ENCODE results near the gene SLC2A9.

The SLC2A9 gene

GRCh38 chr4:10028910-10029309 is 7.6 kb upstream of the SLC2A9 start:
- H4K20me1 ChIP-seq (ENCODE audit: insufficient read depth, low read length, poor library complexity, severe bottlenecking): no peaks in the 10 kb centered on the region
- no peaks in the 10 kb centered on the region for H3K27me3 ChIP-seq (ENCODE audit: insufficient read depth, low read length, poor library complexity, severe bottlenecking)
- H3K79me2 ChIP-seq (ENCODE audit: insufficient read depth, low read length): no peaks in the 10 kb centered on the region
- H3K9me3 ChIP-seq (ENCODE audit: insufficient read depth, low read depth, low read length): no peaks in the 10 kb centered on the region
- TF ChIP-seq CTCF (conservative IDR thresholded peaks at IDR 0.05; ENCODE audit: low read length): no peak
- TF ChIP-seq EZH2phosphoT487 (IDR thresholded peaks at IDR 0.05; ENCODE audit: borderline replicate concordance): no peak
- H3K4me3 ChIP-seq (ENCODE audit: low read length, poor library complexity, severe bottlenecking): no peak overlapping the region
- no peaks in the 10 kb centered on the region for H3K9me2 ChIP-seq (replicated peaks; ENCODE audit: low read depth, low read length)
- H2AFZ ChIP-seq (ENCODE audit: low read length): no peak overlapping the region
- no peak overlapping the region for H3K4me2 ChIP-seq (ENCODE audit: low read depth, low read length, poor library complexity, severe bottlenecking)
- no peak overlapping the region for H3K9ac ChIP-seq (ENCODE audit: low read depth, low read length, poor library complexity, severe bottlenecking)
- no peaks in the 10 kb centered on the region for H3K4me1 ChIP-seq (ENCODE audit: insufficient read depth, low read length, poor library complexity, severe bottlenecking)
- no peaks in the 10 kb centered on the region for H3K36me3 ChIP-seq (ENCODE audit: insufficient read depth, low read length)
- no peaks in the 10 kb centered on the region for H3F3A ChIP-seq (ENCODE audit: low read depth)

- no peaks in the 10 kb centered on the region for H3K4me1 ChIP-seq (ENCODE audit: insufficient read depth, low read length, poor library complexity, severe bottlenecking)
- H4K20me1 ChIP-seq (ENCODE audit: insufficient read depth, low read length, poor library complexity, severe bottlenecking): no peaks in the 10 kb centered on the region
- no peak overlapping the region for H3K4me3 ChIP-seq (ENCODE audit: low read length, poor library complexity, severe bottlenecking)
- no peaks in the 10 kb centered on the region for H3K36me3 ChIP-seq (ENCODE audit: insufficient read depth, low read length)
- H3K27me3 ChIP-seq (ENCODE audit: insufficient read depth, low read length, poor library complexity, severe bottlenecking): no peaks in the 10 kb centered on the region
- no peak overlapping the region for H3K9ac ChIP-seq (ENCODE audit: low read depth, low read length, poor library complexity, severe bottlenecking)
- no peak overlapping the region for H2AFZ ChIP-seq (ENCODE audit: low read length)
- TF ChIP-seq EZH2phosphoT487 (IDR thresholded peaks at IDR 0.05; ENCODE audit: borderline replicate concordance) (no peak), CTCF (conservative IDR thresholded peaks at IDR 0.05; ENCODE audit: low read length) (no peak)
- H3K9me2 ChIP-seq (replicated peaks; ENCODE audit: low read depth, low read length): no peaks in the 10 kb centered on the region
- no peaks in the 10 kb centered on the region for H3K79me2 ChIP-seq (ENCODE audit: insufficient read depth, low read length)
- no peaks in the 10 kb centered on the region for H3K9me3 ChIP-seq (ENCODE audit: insufficient read depth, low read depth, low read length)
- no peak overlapping the region for H3K4me2 ChIP-seq (ENCODE audit: low read depth, low read length, poor library complexity, severe bottlenecking)
- H3F3A ChIP-seq (ENCODE audit: low read depth): no peaks in the 10 kb centered on the region
Observed at GRCh38 chr4:10026485-10026884, 5.2 kb upstream of the SLC2A9 start.

- Histone ChIP-seq H3F3A (ENCODE audit: low read depth) (no peaks in the 10 kb centered on the region), H3K4me1 (ENCODE audit: insufficient read depth, low read length, poor library complexity, severe bottlenecking) (no peaks in the 10 kb centered on the region), H3K27me3 (ENCODE audit: insufficient read depth, low read length, poor library complexity, severe bottlenecking) (no peaks in the 10 kb centered on the region)
Observed at GRCh38 chr4:10025230-10025806, 4.0 kb upstream of the SLC2A9 start.

More at GRCh38 chr4:10025230-10025806, 4.0 kb upstream of the SLC2A9 start:
- no peaks in the 10 kb centered on the region for H3K9me2 ChIP-seq (replicated peaks; ENCODE audit: low read depth, low read length)
- TF ChIP-seq CTCF (conservative IDR thresholded peaks at IDR 0.05; ENCODE audit: low read length) (no peak), EZH2phosphoT487 (IDR thresholded peaks at IDR 0.05; ENCODE audit: borderline replicate concordance) (no peak)
- H4K20me1 ChIP-seq (ENCODE audit: insufficient read depth, low read length, poor library complexity, severe bottlenecking): no peaks in the 10 kb centered on the region
- no peaks in the 10 kb centered on the region for H3K36me3 ChIP-seq (ENCODE audit: insufficient read depth, low read length)
- no peak overlapping the region for H3K9ac ChIP-seq (ENCODE audit: low read depth, low read length, poor library complexity, severe bottlenecking)
- H3K4me2 ChIP-seq (ENCODE audit: low read depth, low read length, poor library complexity, severe bottlenecking): no peak overlapping the region
- no peaks in the 10 kb centered on the region for H3K9me3 ChIP-seq (ENCODE audit: insufficient read depth, low read depth, low read length)
- no peaks in the 10 kb centered on the region for H3K79me2 ChIP-seq (ENCODE audit: insufficient read depth, low read length)
- H3K4me3 ChIP-seq (ENCODE audit: low read length, poor library complexity, severe bottlenecking): no peak overlapping the region
- H2AFZ ChIP-seq (ENCODE audit: low read length): no peak overlapping the region

All from Loucy (cell line).